ENCODE data around the gene PTX4. TPM values are rescaled to one million over a fixed set of nuclear protein-coding genes. Genes with fewer than 3 reads are reported as not detected.

PTX4 gene
- total and polyA plus RNA-seq, 2 donors (not counting 3 experiments of a cell fraction or from before 2014, with no cell fraction given): 0.31 TPM; not detected in 1

DNA sequence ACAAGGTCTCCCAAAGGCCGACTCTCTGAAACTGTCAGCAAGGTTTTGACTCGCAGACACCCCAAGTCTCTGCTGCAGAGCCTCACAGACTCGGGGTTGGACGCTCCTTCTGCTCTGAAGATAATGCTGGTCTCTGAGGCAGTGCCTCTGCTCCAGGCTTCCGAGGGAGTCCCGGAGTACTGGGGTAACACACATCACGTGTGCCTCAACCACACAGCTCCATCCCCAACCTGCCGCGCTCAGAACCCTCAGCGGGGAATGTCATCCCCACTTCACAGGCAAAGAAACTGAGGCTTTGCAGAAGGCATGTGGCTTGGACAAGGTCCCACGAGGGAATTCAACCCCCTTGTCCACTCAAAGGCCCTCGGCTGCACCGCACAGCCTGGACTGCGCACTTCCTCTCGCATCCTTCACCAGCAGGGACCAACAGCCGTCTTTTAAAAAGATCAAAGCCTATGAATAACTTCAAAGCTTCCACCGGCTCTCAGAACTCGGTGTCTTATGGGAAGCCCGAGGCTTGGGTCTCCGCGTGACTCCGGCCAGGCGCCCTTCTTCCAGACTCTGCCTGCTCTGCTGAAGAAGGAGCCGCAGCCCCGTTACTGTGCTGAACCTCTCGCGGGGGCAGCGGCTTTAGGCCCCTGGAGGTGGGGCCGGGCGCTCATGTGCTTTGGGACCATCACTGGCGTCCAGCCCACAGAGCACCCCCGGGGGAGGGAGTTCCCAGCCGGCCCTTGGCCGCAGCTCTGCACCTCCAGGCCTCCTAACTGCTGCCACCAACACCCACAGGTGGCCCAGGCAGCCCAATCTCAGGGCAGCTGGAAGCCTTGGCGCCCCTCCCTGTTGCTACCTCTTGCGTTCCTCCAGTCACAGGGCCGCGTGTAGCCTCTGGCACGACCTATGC lies 46.9 kb upstream of the PTX4 start:
- Histone ChIP-seq H3K9me1 (replicated peaks; ENCODE audit: control insufficient read depth, extremely low read depth, insufficient read depth, low read length) (no peaks in the 10 kb centered on the region), H3K27me3 (ENCODE audit: control insufficient read depth in 2 of 2, insufficient read depth in 2 of 2, low read length in 2 of 2) (no peaks in the 10 kb centered on the region), H3K4me3 (replicated peaks in 1 of 3; ENCODE audit: insufficient read depth in 1 of 3, low read depth in 1 of 3, low read length in 3 of 3) (peak overlapping the region in 2 of 3 experiments; percentile 56 to 72), H3K9me3 (replicated peaks; ENCODE audit: control insufficient read depth, insufficient read depth, low read length) (no peaks in the 10 kb centered on the region), H3K36me3 (ENCODE audit: control insufficient read depth in 2 of 2, extremely low read depth in 1 of 2, insufficient read depth in 2 of 2, low read length in 2 of 2) (peaks cover 6 to 33% of the 10 kb centered on the region in 2 experiments), H3K79me2 (ENCODE audit: control insufficient read depth, insufficient read depth, low read length) (peaks cover 47% of the 10 kb centered on the region), H3K9ac (replicated peaks; ENCODE audit: extremely low read depth, insufficient read depth, low read length) (peak overlapping the region; percentile 73), H2AFZ (ENCODE audit: low read depth, low read length) (no peak overlapping the region), H3K4me2 (ENCODE audit: insufficient read depth, low read length) (peak overlapping the region; percentile 82), H4K20me1 (replicated peaks; ENCODE audit: control insufficient read depth, extremely low read depth, insufficient read depth, low read length) (no peaks in the 10 kb centered on the region), H3K27ac (ENCODE audit: insufficient read depth, low read depth, low read length) (no peak overlapping the region), H3K4me1 (ENCODE audit: control insufficient read depth, extremely low read depth, insufficient read depth, low read length) (peaks cover 37% of the 10 kb centered on the region)
- TF ChIP-seq, protein P1, sequence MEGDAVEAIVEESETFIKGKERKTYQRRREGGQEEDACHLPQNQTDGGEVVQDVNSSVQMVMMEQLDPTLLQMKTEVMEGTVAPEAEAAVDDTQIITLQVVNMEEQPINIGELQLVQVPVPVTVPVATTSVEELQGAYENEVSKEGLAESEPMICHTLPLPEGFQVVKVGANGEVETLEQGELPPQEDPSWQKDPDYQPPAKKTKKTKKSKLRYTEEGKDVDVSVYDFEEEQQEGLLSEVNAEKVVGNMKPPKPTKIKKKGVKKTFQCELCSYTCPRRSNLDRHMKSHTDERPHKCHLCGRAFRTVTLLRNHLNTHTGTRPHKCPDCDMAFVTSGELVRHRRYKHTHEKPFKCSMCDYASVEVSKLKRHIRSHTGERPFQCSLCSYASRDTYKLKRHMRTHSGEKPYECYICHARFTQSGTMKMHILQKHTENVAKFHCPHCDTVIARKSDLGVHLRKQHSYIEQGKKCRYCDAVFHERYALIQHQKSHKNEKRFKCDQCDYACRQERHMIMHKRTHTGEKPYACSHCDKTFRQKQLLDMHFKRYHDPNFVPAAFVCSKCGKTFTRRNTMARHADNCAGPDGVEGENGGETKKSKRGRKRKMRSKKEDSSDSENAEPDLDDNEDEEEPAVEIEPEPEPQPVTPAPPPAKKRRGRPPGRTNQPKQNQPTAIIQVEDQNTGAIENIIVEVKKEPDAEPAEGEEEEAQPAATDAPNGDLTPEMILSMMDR (IDR thresholded peaks at IDR 0.05; ENCODE audit: extremely low read depth in 1 of 2, insufficient read depth in 1 of 2, low read depth in 1 of 2, low read length in 2 of 2): no peak
- no peak for TF ChIP-seq MYC (IDR thresholded peaks at IDR 0.05; ENCODE audit: low read depth, low read length)
- intact Hi-C loops (cut with micrococcal nuclease): no loop called here
- CTCF ChIA-PET: interaction anchor here (1.1 kb wide), 1 partner anchor 41 kb away, joined by 3 read pairs; no protein-coding TSS in a partner anchor
- dilution Hi-C loops (cut with MboI; ENCODE audit: extremely low pct_ligation_motif_present, low sequenced_read_pairs): no loop called here
- peak; percentile 21 for FAIRE-seq
- BruUV-seq (replicated peaks): TSS peak; percentile 6
- no peak for DNase-seq (ENCODE audit: low read depth, low spot score)
- POLR2A ChIA-PET: no interaction called here

Data from endothelial cell of umbilical vein (primary cell).